ENCODE measurements around the gene BORA. TPM values are rescaled to one million over a fixed set of nuclear protein-coding genes. Genes with fewer than 3 reads are reported as not detected.

BORA gene
- 2.4 and 3.2 TPM in 2 replicates for total RNA-seq

DNA sequence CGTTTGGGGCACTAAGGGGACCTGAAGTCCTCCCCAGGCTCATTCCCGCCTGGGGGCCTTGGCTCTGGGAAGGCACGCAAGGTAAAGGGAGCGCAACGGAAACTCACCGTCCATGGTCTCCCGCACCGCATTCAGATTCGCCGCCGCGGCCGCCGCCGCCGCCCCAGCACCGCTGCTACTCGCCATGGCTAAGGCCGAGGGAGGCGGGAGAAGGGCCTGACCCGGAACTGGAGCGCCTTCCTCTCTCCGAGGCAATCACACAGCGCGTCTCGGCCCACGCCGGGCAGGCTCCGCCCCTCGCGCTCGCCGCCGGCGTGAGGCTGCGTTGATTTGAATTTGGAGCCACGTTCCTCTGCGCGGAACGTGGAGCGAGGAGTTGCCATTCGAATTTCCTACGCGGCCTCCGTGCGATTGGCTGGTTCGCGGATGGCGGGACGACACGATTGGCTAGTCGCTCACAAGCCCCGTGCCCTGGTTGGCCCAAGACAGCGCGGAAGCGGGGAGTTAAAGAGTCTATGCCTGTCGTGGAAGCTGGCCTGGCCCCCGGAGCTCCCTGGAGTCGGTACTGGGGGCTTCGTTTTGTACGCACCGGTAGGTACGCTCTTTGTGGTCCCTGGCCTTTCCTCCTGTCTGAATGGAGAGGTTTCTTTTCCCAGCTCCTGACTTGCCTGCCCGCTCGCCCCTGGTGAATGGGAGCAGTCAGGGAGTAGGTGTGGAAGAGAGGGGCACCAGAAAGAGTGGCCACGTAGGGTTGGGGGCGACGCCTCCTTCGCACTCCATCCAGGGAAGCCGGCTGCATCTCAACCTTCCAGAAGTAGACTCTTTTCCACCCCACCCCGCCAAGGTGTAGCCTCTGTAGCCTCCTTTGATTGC is at the start of gene BORA, which contains the start of gene MZT1:
TSS of gene BORA (plus strand) at position 507 of the 873 bp plus-strand sequence. CDS start 1,018 bp downstream, outside the sequence.
TSS of gene MZT1 (minus strand) at position 213 of the 873 bp plus-strand sequence. CDS start at position 186, 27 bp downstream.
- DNase-seq (ENCODE audit: low read depth) (peak; percentile 96), FAIRE-seq (peak; percentile 47)
- Histone ChIP-seq H3K4me3 (ENCODE audit: low read depth, low read length) (peak within 1 kb of the TSS; percentile 98), H3K36me3 (ENCODE audit: control insufficient read depth, insufficient read depth, low read length) (no peaks in the 10 kb centered on the region), H3K27me3 (ENCODE audit: control insufficient read depth, insufficient read depth, low read length) (no peaks in the 10 kb centered on the region)
- TF ChIP-seq, protein P1, sequence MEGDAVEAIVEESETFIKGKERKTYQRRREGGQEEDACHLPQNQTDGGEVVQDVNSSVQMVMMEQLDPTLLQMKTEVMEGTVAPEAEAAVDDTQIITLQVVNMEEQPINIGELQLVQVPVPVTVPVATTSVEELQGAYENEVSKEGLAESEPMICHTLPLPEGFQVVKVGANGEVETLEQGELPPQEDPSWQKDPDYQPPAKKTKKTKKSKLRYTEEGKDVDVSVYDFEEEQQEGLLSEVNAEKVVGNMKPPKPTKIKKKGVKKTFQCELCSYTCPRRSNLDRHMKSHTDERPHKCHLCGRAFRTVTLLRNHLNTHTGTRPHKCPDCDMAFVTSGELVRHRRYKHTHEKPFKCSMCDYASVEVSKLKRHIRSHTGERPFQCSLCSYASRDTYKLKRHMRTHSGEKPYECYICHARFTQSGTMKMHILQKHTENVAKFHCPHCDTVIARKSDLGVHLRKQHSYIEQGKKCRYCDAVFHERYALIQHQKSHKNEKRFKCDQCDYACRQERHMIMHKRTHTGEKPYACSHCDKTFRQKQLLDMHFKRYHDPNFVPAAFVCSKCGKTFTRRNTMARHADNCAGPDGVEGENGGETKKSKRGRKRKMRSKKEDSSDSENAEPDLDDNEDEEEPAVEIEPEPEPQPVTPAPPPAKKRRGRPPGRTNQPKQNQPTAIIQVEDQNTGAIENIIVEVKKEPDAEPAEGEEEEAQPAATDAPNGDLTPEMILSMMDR (IDR thresholded peaks at IDR 0.05; ENCODE audit: insufficient read depth, low read length, severe bottlenecking): no peak

DNA sequence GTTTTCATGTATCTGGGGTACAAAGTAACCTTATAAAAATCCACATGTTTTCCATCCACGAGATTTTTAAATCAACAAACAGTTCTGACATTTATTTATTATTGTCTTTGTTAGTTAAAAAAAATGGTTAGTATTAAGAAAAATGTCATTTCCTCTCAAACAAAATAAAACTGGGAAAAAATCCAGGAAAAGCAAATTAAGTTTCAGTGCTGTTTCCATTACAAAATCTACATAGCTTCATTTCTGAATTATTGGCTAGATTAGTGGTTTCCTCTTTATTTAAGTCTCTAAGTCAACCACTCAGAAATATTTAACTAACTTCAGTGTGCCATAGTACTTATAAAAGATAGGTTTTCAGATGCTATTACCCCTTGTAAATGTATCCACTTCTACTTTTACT is 49.4 kb upstream of the BORA start:
- Histone ChIP-seq H3K27me3 (ENCODE audit: control insufficient read depth, insufficient read depth, low read length) (no peaks in the 10 kb centered on the region), H3K4me3 (ENCODE audit: low read depth, low read length) (no peak overlapping the region), H3K36me3 (ENCODE audit: control insufficient read depth, insufficient read depth, low read length) (no peaks in the 10 kb centered on the region)
- DNase-seq (ENCODE audit: low read depth) (no peak), FAIRE-seq (no peak)
- TF ChIP-seq, protein P1 (IDR thresholded peaks at IDR 0.05; ENCODE audit: insufficient read depth, low read length, severe bottlenecking): no peak

DNA sequence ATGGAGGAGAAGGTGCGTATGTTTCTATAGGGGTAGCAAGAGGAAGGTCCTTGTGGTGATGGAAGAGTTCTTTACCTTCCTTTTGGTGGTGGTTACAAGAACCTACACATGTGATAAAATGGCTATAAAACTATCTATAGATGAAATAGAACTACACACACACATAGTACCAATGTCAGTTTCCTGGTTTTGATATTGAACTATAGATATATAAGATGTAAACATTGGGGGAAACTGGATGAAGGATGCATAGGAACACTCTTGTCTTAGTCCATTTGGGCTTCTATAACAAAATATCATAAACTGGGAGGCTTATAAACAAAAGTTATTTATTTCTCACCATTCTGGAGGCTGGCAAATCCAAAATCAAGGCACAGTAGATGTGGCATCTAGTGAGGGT is 47.4 kb upstream of the BORA start:
- no peak for DNase-seq (ENCODE audit: low read depth)
- TF ChIP-seq, protein P1 (IDR thresholded peaks at IDR 0.05; ENCODE audit: insufficient read depth, low read length, severe bottlenecking): no peak
- Histone ChIP-seq H3K4me3 (ENCODE audit: low read depth, low read length) (no peak overlapping the region), H3K36me3 (ENCODE audit: control insufficient read depth, insufficient read depth, low read length) (no peaks in the 10 kb centered on the region), H3K27me3 (ENCODE audit: control insufficient read depth, insufficient read depth, low read length) (no peaks in the 10 kb centered on the region)
- FAIRE-seq: no peak

DNA sequence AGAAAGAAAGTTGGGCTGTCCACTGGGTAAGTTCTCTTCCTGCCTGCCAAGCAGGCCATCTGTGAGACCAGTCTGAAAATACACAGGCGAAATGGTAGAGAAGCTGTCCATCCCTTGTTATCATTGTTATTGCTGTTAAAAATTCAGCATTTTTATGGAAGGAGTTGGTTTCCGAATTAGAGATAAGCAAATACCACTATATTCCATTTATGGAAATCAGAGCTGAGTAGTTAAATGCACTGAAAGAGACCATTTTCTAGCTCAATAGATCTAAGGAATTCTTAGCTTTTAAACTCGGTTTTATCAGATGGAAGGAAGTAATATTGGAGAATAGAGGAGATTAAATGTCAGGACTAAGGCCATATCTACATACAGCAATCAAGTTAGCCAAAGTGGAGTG is 41.0 kb upstream of the BORA start:
- FAIRE-seq: no peak
- DNase-seq (ENCODE audit: low read depth): no peak
- TF ChIP-seq, protein P1 (IDR thresholded peaks at IDR 0.05; ENCODE audit: insufficient read depth, low read length, severe bottlenecking): no peak
- no peaks in the 10 kb centered on the region for H3K27me3 ChIP-seq (ENCODE audit: control insufficient read depth, insufficient read depth, low read length)
- no peaks in the 10 kb centered on the region for H3K36me3 ChIP-seq (ENCODE audit: control insufficient read depth, insufficient read depth, low read length)
- no peak overlapping the region for H3K4me3 ChIP-seq (ENCODE audit: low read depth, low read length)

DNA sequence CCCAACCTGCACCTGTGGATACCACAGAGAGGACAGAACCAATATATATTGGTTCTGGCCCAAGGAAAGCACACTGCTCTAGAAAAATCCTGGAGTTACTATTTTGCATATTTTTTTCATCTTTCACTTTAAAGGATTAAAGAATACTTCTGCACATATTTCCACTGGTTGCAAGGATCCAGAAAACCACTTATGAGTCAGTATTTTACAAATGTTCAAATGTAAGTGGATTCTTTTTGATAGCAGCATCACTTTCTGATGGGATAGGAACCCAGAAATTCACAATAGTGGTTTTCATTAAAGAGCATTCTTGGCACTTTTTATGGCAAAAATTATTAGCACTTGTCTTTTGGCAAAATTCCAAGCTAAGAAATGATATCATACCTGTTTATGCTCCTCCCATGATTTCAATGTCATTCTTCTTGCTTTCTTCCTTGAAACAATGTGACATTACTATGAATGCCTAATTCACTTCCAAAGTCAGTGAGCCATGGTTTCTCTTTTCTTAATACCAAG is 38.5 kb upstream of the BORA start:
- Histone ChIP-seq H3K36me3 (ENCODE audit: control insufficient read depth, insufficient read depth, low read length) (no peaks in the 10 kb centered on the region), H3K4me3 (ENCODE audit: low read depth, low read length) (no peak overlapping the region), H3K27me3 (ENCODE audit: control insufficient read depth, insufficient read depth, low read length) (no peaks in the 10 kb centered on the region)
- no peak for FAIRE-seq
- no peak for DNase-seq (ENCODE audit: low read depth)
- TF ChIP-seq, protein P1 (IDR thresholded peaks at IDR 0.05; ENCODE audit: insufficient read depth, low read length, severe bottlenecking): no peak
